Caki2 (cell line): ENCODE measurements around the gene ZNF652. TPM values are rescaled to one million over a fixed set of nuclear protein-coding genes. Genes with fewer than 3 reads are reported as not detected.
A peak's percentile ranks its signal among the peaks of the same experiment; 100 is the strongest.
"Not testable (repeated sequence)": the region's sequence is repeated elsewhere in the genome, so short reads cannot be mapped to it uniquely, and the experiment has no call there.

Experiments
- DNase-seq: peaks from one replicate; pipeline ENCODE4 v3.0.0-alpha.2; 2015; ENCODE audit warnings: low read depth
- in situ Hi-C: cut with HindIII; loops from 2 replicates; pipeline ENCODE4 v1.10.0; 2016; ENCODE audit warnings: low sequenced_read_pairs, low pct_unique_long_range_greater_than_20kb, mixed read lengths
- total RNA-seq: library from RNA; depleted of rRNA; stranded (reverse); fragments of >200 nt; shearing (Covaris generic); gene quantifications from 2 replicates; pipeline ENCODE4 v1.2.3, GENCODE V29; 2014; ENCODE audit warnings: low replicate concordance; rRNA removed

The ZNF652 gene
- total RNA-seq = 19.7 and 24.4 TPM in 2 replicates

DNA sequence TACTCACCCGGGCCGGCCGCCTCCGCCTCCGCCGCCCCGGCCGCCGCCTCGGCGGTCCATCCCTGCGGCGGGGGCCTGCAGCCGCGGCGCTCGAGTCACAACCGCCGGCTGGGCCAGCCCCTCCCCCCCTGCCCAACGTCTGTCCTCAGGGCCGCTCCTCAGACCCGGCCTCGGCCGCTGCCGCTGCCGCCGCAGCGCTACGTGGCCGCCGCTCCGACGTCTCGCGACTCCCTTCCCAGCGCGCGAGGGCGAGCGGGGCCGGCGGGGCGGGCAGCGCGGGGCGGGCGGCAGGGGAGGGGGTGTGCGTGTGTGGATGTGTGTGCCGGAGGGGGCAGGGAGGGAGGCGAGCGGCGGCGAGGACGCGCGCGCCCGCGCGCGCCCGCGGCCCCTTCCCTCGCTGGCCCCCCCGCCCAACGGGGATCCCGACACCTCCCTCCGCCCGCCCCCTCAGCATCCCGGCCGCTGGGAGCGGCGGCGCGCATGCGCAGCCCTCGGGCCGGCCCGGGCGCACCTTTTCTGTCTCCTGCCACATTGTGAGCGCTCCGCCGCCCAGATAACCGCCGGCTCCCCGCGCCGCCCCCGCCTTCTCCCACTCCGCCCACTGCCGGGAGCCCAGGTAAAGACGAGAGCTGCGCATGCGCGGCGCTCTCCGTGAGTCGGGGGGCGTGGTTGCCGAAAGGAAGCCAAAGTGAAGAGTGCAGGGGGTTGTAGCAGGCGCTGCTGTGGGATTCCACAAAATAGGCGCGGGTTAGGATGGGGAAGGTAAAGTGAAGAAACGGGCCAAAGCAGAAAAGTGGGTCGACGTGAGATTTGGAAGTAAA, at the start of gene ZNF652:
Gene ZNF652, minus strand, starts transcription at position 349 of the 821 bp plus-strand sequence. CDS start 44,525 bp downstream, outside the sequence.
- peak; percentile 97 for DNase-seq
- in situ Hi-C loops = no loop called here

DNA sequence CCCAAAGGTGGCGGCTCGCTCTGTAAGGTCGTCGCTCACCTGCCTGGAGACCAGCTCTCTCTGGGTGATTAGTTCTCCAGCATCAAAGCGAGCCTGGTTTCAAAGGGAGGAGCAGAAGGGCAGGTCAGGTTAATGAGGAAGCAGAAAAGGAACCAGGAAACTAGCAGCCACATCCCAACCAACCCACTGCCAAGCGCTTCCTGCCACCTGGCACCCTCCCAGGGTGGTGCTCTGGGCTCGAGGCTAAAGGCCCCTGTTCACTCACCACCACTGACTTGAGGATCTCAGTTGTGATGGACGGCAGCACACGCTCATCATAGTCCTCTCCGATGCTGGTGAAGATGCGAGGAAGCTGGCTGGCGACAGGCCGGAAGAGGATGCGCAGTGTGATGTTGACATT, 47.0 kb upstream of the ZNF652 start:
- no peak for DNase-seq
- in situ Hi-C loops = no loop called here

DNA sequence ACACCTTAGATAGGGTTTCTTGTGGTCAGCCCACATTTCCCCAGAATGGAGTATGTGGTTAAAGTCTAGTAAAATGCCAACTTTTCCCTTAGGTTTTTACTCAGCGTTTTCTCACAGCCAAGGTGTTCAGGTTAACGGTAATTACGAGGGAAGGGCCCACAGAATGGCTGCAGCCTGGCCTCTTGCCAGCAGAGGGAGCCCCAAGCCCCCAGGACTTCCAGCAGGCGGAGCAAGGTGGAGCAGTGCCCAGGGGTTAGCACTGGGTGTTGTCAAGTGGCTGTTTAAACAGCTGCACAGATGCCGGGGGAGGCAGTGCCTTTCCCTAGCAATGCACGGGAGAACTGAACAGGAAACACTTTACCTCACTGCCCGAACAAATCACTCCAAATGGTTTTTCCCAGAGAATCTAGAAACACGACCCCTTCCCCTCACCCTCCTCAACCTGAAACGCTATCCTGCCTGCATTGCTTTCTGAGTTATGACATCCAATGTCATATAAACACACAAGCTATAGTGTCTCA, 46.0 kb upstream of the ZNF652 start:
- in situ Hi-C loops = no loop called here
- DNase-seq = peak; percentile 64

DNA sequence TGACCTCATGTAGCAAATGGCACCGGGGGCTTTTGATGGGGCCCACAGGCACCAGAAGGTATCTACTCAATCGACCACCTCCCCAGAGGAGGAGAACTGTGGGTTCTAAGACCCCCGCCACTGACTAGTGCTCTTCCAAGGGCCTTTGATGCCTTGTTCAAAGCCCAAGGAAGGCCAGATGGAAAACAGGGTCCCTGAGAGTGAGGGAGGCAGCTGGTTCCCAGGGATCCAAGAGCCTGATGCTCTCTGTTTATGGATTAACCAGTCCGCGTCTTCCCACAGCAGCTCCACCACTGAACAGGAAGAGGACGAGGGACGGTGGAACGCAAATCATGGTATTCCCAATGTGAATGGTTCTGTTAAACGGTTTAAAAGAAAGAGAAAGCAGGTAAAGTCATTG, 45.0 kb upstream of the ZNF652 start:
- in situ Hi-C loops = no loop called here
- no peak for DNase-seq

DNA sequence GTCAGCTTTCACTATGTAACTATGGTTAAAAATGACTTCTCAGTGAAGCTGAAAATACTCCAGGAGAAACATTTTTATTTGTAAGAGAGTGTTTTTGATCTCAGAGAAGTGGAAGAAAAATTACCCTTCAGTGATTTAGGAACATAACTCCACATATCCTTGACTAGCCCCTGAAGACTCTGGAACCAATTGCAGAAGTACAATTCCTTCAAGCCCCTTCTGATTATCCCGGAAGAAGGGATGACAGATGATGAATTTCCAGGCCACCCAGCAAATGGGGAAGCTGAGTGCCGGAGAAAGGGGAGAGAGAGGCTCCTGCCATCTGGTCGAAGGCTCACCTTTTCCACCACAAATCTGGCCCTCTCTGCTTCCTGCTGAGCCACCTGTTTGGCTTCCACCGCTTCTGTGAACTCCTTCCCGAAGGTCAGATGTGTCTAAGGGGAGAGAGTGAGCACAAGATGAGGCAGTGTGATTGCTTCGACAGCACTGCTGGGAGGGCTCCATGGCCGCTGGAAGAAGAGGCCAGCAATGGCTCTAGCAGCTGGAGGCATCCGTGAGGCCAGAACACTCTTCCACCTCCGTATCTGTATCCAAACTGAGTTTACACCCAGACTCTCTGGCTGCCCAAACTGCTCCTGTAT, 44.5 kb upstream of the ZNF652 start:
- in situ Hi-C loops = no loop called here

DNA sequence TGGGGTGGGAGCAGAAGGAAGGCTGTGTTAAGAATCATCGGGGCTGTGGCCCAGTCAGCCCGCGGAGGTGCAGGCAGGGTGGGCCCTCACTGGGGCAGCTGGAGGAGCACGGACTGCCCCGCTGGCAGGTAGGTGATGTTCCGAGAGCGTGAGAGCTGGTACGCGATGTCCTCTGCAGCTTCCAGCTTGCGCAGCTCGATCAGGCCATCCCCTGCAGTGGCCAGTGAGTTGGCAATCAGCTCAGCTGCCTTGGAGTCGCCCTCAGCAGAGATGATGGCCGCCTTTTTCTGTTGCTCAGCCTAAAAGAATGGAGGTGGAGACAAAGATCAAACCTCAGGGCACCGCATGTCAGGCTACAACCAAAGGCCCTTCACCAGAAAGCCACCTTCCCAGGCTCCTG, 42.9 kb upstream of the ZNF652 start:
- in situ Hi-C loops = no loop called here
- no peak for DNase-seq

More for the DNA sequence above, 44.5 kb upstream of the ZNF652 start:
- no peak for DNase-seq

DNA sequence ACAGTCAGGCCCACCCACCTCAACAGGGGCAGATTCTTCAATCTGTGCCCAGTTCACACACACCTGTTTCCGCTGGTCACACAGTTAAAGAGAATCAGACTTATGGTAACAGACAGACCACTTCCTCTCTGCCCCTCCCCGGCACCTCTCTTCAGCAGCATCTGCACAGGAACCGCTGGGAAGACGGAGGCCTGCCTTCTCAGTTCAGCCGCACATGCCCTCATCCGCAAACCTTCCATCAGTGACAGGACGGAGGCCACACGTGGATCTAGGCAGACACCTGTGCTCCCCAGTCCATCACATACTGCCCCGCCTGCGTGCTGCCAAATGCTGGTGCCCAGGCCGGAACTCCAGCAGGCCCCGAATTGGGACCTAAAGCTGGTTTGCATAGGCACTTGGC, 42.3 kb upstream of the ZNF652 start:
- in situ Hi-C loops = no loop called here
- DNase-seq = no peak

DNA sequence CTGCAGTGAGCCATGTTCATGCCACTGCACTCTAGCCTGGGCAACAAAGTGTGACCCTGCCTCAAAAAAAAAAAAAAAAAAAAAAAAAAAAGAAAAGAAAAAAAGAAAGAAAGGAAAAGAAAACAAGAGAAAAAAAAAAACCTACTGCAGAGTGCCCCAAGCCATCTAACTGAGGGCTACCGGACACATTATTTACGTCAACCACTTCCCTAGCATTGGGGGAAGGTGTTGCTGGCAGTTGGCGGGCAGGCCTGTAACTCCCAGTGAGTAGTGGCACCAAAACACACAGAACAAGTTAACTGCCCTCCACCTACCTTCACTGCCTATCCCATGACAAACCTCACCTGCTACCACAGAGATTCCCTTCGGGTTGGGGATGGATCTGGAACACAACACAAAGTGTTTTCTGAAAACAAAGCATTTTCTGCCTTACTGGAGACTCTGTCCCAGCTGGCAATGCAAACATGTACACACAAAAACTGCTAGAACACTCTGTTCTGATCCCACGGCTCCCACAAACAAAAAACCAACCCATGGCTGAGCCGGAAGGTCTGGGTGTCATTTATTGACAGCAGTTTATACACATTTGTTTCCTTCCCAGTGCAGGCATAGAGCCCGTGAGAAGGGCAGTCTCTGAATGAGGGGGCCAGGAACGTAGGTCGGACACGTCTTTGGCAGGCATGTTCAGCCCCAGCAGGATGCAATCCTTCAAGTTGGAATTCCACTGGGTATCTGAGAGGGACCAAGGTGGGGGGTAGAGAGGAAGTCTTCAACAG, 41.7 kb upstream of the ZNF652 start:
- in situ Hi-C loops = no loop called here
- DNase-seq = no peak

DNA sequence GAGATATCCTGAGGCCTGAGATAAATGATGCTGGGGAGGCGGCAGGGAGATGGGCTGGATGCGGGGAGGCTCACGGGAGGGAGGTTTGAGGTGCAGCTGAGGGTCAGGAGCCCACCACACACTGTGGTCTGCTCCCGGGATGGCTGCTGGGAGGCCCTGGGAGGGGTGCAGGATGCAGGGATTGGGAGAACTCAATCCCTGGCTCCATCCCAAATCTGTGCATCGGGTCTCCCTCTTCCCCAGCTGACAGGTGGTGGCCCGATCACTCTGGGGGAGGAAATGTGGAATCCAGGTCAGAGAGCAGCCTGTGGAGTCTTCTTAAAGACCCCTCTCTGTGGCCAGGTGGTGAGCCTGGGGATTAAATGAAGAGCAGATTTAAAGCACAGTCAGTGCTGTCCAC, 40.7 kb upstream of the ZNF652 start:
- DNase-seq = no peak
- in situ Hi-C loops = no loop called here

DNA sequence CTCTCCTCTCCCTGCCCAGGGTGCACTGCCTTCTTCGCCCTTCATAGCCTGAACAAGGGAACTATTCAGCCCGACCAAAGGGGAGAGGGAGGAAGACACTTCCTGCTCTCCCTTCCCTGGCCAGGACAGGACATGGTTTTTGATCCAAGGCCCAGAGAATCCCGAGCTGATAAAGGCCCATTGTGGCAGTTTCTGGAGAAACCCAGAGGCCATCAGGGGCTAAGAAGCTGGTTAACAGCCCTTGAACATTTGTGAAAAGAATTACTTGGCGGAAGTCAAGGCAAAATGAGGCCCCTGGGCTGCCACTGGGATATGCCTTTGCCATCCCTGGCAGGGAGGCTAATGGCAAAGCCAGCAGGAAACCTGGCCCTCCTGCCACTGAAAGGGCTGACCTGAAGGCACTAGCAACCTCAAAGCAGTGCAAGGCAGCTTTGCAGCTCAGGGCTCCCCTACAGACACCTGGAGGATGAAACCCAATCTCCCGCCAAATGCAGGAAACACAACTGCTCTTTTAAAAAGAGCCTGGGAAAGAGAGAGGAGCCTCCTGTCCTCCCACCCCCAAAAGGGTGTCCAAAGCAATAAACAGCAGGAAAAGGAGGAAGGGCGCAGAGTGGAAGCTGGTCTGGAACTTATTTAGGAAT, 40.0 kb upstream of the ZNF652 start:
- no peak for DNase-seq
- in situ Hi-C loops = no loop called here

DNA sequence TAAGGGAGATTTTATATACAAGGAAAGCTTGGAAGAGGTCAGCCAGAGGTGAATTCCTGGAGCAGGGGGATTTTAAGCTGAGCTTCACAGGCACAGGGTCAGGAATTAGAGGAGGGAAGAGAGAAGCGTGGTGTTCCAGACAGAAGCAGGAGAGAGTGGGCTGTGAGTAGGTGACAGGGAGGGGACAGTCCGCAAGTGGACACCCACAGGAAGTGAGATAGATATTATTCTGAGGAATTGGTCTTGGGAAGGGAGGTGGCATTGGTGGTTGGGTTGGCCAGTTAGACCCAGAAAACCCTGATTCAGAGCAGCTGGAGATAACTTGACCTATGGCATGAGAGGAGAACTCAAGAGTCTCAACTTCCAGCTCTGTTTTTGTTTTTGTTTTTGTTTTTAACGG, 37.9 kb upstream of the ZNF652 start:
- in situ Hi-C loops = no loop called here
- no peak for DNase-seq

DNA sequence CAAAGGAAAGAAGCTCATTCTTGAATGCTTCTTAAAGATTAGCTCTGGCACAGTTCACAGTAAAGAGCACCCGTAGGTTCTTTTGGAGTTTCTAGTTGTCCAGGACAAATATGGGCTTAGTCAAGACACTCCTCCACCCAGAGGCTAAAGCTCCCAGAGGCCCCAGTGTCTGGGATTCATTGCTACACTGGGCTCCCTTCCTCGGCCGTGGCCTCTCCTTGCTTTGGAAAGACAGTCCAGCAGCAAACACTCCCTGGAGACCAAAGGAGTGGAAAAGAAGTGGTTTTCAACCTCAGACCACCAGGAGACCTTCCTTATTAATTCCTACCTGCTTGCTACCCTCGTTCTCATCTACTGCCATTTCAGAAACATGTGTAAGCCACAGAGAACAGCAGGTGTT, 35.5 kb upstream of the ZNF652 start:
- DNase-seq = no peak
- in situ Hi-C loops = no loop called here

DNA sequence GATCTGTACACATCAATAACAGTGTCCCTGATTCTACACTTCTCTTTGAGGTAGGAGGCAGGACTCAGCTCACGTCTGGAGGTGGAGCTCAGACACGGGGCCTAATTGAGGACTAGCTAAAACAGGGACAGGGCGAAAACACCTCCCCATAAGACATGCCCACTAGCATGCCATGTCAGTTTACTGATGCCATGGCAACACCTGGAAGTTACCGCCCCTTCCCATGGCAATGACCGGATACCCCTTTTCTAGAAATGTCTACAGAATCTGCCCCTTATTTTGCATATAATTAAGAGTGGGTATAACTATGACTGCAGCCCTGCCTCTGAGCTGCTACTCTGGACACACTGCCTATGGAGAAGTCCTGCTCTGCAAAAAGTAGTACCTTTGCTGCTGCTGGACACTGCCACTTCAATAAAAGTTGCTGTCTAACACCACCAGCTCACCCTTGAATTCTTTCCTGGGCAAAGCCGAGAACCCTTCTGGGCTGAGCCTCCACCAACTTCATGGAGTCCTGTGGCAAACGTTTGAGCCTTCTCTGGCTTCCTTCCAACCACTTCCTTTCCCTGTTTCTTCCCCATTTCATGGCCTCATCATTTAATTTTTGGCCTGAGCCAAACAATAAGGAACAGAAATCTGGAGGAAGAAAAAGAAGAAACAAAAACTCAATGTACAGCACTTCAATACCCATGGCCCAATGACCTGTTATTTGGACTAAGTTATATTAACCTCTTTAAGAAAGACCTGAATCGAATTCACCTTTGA, 31.6 kb upstream of the ZNF652 start:
- in situ Hi-C loops = no loop called here
- DNase-seq = no peak

DNA sequence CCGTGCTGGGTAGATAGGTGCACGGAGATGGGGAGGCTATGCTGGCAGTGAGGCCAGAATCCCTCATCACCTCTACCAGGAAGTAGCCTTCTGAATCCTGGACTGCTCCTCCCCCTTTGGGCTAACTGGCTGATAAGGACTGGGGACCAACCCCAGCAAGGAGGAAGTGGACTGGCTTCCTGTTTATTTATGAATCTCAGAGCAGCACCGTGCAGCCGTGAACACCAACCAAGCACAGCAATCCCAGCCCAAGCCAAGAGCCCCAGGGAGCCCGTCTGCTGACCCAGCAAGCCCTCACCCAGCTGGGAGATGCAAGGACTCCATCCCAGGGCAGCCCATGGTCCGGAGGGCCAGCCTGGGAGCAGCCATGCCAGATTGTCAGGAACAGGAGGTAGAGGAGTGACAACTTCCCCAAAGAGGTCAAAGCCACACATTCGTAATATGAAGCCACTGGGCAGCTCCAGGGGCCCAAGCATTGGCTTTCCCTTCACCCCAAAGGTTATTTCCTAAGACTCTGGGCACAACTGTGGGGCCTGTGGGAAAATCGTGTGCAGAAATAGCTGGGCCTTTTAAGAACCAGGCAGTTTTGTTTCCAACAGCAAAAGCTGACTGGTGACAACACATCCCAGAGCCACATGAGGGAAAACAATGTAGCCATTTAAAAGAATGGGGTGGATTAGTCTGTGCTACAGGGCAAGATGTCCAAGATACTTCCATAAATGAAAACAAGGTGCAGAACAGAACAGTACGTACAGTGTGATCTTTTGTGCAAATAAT, 28.7 kb upstream of the ZNF652 start:
- DNase-seq = peak; percentile 59
- in situ Hi-C loops = no loop called here

DNA sequence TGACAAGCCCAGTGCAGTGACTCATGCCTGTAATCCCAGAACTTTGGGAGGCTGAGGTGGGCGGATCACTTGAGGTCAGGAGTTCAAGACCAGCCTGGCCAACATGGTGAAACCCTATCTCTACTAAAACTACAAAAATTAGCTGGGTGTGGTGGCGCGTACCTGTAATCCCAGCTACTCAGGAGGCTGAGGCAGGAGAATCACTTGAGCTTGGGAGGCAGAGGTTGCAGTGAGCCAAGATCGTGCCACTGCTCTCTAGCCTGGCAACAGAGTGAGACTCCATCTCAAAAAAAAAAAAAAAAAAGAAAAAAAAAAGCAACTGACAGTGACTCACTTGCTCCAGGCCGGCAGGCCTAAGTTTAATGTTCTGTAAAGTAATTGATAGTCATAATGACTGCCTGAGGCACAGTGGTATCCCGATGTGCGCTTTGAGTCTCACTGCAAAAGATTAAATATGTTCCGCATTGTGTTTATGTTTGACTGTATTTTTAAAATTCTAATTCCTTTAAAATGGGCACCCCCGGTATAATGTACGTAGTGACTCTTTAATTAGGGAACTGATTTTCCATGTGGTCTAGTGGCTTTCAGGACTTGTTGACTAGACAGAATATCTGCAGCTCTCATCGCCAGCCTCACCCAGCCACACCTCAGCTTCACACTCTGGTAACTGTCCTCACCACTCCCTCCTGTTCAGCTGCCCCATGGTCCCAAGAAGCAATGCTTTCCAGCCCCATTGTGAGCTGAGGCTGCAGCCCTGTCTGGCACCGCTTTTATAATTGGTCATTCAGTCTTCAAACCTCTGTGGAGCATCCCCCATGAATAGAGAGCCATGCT, 27.7 kb upstream of the ZNF652 start:
- DNase-seq = peak; percentile 91
- in situ Hi-C loops = not testable (repeated sequence)
